HG02981 (cell line): ENCODE data around the gene SCN8A.
"Not testable (repeated sequence)": the region's sequence is repeated elsewhere in the genome, so short reads cannot be mapped to it uniquely, and the experiment has no call there.

Source experiments
- ATAC-seq: cut with Tn5 transposase; IDR thresholded peaks from one replicate; pipeline ENCODE4 v1.9.1; 2021; ENCODE audit warnings: mild to moderate bottlenecking, moderate library complexity; ENCODE audit not compliant: unreplicated experiment

SCN8A gene

DNA sequence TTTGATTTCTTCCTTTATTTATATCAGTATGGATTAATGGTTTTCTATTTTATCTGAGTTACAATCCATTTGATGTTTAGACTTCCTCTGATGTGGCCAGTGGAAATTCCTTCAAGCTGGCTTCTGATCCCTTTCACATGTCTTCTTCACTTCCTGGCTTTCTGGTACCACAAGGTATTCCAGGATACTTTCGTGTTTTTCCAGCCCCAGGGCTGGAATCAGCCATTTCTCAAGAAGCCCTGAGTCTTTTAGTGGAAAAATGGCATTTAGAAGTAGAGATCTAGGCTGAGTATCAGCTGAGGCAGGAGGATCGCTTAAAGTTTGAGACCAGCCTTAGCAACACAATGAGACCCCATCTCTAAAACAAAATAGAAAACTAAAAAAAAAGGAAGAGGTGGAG lies 164.2 kb downstream of the SCN8A start:
- ATAC-seq, result no peak

DNA sequence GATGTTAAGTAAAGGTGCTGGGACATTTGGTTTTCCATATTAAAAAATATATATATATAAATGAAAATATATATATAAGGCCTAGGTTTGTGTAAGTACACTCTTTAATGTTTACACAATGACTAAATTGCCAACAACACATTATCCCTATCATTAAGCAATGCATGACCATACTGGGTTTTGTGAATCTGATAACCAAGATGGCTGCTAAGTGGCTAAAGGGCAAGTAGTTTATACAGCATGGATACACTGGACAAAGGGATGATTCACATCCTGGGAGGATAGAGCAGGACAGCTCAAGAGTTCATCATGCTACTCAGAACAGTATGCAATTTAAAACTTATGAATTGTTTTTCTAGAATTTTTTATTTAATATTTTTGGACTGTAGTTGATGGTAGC lies 168.1 kb downstream of the SCN8A start:
- ATAC-seq, result no peak

DNA sequence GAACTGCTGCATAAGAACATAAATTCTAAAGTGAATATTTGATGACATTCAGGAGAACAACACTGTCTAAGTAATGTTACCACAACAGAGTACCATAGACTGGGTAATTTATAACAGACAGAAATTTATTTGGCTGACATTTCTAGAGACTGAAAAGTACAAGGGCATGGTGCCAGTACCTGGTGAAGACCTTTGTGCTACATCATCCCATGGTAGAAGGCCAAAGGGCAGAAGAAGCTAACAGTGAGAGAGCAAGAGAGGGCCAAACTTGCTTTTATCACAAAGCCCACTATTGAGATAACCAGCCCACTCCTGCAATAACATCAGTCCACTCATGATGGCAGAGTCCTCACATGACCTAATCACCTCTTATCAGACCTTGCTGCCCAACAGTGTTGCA lies 168.7 kb downstream of the SCN8A start:
- no peak for ATAC-seq

DNA sequence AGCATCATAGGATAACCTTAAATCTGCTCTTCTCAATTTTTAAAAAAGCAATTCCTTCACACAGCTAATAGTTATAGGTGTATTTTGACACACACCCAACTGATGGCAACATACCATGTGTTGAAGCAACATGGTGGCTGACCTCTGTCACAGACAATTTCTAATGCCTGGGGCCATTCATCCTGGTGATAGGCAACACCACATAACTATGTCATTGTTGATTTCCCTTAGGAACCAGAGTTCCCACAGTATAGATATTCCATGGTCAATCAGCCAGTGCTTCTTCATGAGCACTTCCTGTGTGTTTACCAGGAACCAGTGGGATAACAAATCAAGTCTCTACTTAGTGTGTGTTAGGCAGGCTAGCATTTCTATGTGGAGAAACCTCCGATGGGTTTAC lies 169.2 kb downstream of the SCN8A start:
- ATAC-seq, result no peak

DNA sequence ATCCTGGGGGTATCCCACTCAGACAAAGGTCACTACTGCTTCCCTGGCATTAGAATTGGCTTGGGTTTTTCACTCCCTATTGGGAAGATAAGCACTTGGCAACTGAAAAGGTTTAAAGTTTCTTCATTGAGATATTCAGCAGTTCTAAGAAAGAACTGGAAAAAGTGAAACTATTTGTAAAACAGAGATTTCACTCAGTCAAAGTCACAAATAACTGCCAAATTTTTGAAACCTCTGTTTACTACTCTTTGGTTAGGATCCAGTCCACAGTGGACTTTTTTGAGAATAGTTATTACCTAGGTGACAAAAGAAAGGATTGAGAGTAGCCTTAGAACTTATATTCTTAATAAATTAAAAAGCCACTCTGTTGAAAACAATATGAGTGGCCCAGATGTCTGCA lies 172.7 kb downstream of the SCN8A start:
- no peak for ATAC-seq

DNA sequence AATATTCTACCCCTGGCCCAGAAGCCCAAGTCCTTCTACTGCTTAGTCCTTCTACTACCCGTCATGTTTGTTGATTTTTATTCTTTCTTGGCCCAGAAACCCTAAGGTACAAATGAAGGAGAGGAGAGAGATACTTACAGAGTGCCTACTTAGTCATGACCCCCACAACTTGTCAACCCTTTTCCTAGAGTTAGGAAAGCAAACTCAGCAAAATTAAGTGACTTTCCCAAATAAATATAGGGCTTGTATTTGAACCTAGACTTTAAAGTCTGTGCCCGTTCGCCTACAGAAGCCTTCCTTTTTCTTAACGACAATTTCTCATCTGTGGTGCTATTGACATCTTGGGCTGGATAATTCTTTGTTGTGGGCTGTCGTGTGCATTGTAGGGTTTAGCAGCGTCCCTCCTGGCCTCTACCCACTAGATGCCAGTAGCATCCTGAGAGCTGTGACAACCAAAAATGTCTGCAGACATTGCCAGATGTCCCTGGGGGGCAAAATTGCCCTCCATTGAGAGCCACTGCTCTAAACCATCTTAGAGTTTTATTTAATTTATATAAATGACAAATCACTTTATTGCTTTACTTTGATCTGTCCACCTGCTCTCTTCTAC lies 175.1 kb downstream of the SCN8A start:
- no peak for ATAC-seq

DNA sequence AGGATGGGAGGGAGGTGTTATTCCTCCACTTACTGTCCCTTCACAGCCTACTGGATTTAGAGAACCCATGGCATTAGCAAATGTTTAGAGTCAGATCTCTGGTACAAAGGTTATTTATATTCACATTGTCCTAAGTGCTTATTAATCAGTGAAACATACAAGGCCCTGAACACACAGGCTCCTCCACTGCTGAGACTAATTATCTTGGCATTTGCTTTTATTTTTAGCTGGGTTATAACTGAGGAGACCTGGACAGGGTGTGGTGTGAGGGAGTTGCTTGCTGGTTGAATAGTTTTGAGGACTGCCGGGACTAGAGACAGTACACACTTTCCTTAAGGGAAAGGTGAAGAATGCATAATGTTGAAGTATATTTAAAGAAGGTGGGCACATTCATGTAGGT lies 180.0 kb downstream of the SCN8A start:
- no peak for ATAC-seq

DNA sequence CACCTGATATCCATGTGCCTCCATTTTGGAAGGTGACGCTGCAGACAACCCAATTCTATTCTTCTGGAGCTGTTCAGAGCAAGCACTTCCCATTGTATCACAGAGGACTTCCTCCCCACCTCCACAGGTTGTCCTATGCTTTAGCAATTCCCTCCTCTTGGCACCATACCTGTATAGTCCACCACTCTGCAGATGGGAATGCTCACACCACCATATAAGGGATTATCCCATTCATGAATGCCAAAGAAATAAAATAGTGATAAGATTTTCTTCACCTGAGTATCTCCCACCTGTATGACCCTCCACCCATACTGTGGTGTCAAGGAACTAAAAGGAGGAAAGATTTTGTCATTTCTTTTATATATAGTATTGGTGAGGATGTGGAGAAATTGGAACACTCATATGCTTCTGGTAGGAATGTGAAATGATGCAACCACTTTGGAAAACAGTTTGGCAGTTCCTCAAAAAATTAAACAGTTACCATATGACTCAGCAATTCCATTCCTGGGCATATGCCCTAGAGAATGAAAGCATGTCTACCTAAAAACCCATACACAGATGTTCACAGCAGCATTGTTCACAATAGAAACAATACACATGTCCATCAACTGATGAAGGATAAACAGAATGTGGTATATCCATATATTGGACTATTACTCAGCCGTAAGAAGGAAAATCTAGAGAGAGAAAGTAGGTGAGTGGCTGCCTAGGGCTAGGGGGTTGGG lies 182.3 kb downstream of the SCN8A start:
- ATAC-seq, result no peak

DNA sequence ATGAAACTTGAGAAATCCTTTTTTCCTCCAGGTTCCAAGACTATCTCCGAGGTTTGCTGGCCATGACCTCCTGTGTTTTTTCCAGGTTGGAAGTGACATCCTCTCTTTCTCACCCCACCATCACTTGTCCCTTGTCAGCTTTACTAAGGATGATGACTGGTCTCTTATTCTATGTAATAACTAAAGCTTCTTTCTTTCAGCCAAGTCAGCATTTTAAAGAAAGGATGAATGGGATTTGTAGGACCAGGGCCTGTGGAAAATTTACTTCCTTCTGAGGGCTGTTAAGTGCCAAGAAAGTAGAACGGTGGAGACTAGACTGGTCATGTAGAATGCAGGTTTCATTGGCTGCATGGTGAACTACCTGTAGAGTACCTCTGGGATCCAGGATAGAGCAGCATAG lies 183.9 kb downstream of the SCN8A start:
- no peak for ATAC-seq

DNA sequence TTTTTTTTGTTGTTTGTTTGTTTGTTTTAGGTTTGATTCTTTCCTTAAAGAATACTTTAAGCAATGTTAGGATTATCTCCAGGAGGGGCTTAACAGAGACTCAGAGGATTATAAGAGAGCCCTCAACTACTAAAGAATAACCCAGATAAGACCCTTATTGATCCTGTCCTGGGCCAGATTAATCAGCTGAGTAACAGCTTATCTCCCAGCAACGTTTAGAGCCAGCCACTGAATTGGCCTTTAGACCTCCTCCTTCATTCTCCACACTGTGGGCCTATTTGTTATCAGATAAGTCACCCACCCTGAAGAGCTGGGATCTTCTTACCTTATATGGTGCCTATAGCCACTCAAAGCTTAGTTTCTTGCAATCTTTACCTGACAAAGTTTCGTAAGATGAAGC lies 186.4 kb downstream of the SCN8A start:
- ATAC-seq, result no peak

DNA sequence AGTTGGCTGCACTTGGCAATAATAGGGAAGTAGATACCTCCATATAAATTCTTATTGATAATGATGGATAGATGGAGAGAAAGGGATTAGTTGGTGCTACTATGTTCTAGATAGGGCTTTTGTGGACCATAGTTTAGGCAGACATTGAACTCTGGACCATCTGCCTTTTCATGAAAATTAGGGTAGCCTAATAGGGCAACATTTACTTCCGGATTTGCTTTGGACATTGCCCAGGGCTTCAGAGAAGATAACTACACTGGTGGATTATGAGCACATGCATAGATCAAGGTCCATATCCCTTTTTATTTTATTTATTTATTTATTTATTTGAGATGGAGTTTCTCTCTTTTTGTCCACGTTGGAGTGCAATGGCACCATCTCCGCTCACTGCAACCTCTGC lies 186.9 kb downstream of the SCN8A start:
- no peak for ATAC-seq

DNA sequence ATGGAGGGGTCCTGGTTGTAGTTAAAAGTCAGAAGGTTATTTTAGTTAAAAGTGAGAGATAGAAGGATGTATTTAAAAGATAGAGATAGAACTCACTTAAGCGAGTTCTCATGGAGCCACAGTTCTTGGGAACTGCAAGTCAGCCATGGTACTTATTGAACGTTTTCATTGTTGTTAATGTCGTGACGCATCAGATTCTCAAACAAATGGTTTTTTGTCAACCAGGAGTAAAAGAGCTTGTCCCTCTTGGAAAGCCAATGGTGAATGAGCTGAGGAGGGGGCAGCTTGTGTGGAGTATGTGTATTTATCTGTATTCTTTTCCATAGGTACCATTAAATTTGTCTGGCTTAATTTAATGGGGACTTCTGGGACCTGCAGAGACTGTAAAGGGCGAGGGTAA lies 188.8 kb downstream of the SCN8A start:
- ATAC-seq, result no peak

DNA sequence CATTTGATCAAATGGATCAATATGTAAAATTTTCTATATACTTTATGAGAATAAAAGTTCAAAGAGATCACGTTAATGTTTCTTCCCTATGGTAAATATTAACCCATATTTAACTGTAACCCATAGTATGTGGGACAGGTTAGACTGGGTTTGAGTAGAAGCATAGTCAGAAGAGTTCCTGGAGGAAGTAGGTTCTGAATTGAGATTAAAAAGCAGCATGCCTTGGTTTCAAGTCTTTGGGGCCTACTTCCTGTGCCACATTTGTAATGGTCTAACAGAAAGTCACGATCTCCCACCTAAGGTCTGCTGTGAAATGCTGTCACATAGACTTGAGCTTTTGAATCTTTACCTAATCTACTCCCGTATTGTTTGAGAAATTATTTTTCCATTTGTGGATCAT lies 193.7 kb downstream of the SCN8A start:
- no peak for ATAC-seq

DNA sequence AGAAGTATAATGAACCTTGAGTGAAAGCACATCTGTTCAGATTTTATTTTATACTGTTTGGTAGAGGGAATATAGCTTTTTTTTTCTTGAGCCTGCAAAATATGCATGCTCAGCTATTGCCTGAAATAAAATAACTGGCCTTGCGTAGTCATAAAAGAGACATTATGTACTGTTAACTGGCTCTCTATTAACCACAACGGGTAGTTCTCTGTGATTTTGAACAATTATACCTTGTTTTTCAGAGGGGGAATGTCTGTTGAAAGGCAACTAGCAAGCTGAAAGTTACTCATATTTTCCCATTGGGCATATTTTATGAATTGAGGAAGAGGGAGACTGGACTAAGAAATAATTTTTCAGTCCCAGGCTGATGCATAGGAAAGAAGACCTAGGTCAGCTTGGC lies 194.9 kb downstream of the SCN8A start:
- ATAC-seq, result no peak

DNA sequence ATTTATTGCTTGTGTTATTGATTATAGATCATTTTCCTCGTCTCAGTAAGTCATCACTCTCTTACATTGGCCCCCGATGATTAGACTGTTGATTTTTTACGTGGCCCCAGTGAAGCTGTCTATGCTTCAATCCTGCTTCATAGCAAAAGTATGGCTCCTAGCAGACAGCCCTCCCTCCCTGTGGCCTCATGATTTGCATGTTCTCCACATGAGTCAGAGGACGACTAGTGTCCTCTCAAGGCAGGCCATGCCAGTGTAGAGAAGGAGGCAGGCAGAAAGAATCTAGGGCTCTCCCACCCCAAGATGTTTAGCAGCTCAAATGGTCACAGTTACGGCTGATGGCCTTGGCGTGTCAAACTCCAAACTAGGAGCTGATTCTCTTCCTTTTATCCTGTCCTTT lies 197.8 kb downstream of the SCN8A start:
- ATAC-seq, result no peak

DNA sequence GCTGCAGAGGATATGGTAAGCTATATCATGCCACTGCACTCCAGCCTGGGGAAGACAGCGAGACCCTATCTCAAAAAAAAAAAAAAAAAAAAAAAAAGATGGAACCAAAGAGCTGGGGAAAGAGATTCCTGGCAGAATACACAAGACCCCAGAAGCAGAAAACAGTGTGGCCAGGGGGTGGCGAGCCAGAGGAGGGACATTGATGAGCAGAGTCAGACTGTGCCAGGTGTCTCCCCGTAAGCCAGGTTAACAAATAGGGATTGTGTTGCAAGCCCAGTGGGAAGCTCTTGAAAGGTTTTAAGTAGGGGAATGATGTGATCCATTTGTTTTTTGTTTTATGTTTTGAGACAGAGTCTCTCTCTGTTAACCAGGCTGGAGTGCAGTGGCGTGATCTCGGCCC lies 201.4 kb downstream of the SCN8A start:
- no peak for ATAC-seq

DNA sequence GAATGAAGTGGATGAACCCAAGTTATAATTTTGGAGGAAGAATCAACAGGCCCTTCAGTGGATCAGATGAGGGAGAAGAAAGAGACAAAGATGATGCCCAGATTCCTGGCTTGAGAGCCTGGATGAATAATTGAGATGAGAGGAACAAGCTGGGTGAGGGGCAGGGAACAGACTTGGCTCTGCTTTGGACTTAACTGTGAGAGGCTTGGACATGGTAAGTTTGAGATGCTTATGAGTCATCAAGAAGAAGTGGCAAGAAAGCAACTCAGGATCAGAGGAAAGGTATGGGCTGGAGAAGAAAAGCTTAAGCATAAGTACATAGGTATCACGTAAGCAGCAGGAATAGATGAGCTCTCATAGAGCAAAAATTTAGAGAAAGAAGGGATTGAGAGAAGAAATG lies 202.2 kb downstream of the SCN8A start:
- no peak for ATAC-seq

DNA sequence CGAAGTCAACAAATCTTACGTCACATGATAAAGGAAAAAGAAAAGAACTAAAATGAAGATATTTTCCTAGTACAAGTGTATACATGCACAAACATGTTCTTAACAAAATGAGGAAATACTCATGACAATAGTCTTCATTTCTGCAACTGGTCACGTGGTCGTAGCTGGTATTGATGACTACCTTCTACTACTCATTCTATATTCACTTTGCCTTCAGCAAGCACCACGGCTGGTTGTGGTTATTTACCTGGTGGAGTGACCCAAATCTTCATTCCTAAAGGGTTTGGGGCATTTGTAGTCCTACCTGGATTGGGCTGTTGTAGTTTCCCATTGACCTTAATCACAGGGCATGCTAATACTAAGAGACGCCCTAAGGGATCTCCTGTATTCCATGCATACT lies 206.3 kb downstream of the SCN8A start:
- ATAC-seq, result no peak

DNA sequence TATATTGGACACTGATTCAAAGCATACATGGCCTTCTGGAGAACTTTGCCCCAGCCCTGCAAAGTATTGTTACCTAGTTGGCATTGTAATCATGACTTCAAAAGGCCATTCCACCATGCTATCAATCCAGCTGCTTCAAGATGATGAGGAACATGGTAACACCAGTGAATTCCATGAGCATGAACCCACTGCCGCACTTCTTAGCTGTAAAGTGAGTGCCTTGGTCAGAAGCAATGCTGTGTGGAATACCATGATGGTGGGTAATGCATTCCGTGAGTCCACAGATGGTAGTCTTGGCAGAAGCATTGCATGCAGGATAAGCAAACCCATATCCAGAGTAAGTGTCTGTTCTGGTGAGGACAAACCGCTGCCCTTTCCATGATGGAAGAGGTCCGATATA lies 207.0 kb downstream of the SCN8A start:
- ATAC-seq, result not testable (repeated sequence)

DNA sequence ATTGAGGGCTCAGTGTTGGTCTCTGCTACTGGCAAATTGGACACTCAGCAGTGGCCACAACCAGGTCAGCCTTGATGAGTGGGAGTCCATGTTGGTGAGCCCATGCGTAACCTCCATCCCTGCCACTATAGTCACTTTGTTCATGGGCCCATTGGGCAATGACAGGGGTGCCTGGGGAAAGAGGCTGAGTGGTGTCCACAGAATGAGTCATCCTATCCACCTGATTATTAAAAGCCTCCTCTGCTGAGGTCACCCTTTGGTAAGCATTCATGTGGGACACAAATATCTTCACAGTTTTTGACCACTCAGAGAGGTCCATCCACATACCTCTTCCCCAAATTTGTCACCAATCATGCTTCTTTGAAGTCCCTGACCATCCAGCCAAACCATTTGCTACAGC lies 207.5 kb downstream of the SCN8A start:
- no peak for ATAC-seq

DNA sequence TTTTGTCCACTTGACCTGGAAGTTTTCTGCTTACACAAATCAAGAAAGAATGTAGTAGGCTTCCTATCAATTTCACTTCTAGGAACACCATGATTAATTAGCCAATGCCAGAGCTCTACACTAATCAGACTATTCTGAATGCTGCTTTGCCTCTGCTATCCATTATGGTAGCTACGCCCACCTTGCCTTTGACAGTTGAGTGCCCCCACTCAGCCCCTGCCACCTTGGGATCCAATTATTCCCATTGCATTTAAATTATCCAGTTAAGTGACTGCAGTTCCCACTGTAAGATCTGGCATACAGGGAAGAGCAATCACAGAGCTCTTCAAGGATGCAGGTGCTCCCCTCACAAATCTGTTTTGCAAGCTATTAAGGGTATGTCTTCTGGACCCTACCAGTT lies 210.0 kb downstream of the SCN8A start:
- no peak for ATAC-seq

DNA sequence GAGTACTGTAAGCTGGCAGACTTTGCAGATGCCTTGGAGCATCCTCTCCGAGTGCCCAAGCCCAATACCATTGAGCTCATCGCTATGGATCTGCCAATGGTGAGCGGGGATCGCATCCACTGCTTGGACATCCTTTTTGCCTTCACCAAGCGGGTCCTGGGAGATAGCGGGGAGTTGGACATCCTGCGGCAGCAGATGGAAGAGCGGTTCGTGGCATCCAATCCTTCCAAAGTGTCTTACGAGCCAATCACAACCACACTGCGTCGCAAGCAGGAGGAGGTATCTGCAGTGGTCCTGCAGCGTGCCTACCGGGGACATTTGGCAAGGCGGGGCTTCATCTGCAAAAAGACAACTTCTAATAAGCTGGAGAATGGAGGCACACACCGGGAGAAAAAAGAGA lies 215.9 kb downstream of the SCN8A start:
- no peak for ATAC-seq

DNA sequence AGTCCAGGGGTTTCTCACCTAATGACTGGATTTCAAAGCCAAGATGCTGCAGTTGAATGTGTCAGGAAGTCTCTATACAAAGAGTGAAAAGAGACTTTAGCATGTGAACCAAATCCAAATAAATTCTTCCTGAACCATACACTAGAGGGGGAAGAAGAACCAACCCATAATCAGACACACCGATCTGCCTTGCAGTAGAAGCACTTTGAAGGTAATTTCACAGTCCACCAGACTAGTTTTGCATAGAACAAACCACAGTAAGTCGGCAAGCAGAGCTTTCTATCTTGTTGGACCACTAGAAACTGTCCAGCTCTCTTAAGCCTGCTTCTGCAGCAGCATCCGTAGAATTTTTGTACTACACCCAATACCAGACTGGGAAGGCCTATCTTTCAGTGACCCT lies 218.2 kb downstream of the SCN8A start:
- ATAC-seq, result no peak
